ENCODE measurements around the gene NHEJ1.

The NHEJ1 gene

DNA sequence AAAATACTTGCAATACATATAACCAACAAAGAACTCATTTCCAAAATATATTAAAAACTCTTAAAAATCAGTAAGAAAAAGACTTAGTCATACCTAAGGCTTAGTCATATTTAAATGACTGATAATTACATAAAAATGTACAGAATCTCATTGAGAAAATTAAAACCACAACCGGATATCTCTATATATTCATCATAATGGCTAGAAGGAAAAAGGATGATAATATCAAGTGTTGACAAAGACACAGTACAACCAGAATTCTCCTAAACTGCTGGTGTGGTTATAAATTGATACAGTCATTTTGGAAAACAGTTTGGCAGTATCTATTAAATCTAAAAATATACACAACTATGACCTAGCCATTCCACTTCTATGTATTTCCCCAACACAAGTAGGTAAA is 72.8 kb downstream of the NHEJ1 start:
- no peak for DNase-seq (ENCODE audit: low read depth in 2 of 2)

DNA sequence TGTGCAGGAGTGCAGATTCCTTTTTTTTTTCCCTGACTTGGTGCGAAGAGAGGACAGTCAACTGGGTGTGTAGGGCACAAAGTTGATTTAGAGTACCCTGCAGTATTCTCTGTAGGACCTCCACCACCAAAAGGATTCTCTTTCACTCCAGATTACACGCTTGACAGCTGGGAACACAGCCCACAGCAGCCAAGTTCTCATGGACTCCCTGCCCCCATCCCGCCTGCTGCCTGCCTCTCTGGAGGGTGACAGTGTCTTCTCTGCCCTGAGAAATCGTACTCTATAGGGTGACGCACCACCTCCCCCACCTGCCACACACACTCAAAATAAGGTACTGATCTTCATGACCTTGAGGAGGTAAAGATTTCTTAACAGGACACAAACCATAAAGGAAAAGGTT is 73.3 kb downstream of the NHEJ1 start:
- no peak for DNase-seq (ENCODE audit: low read depth in 2 of 2)

DNA sequence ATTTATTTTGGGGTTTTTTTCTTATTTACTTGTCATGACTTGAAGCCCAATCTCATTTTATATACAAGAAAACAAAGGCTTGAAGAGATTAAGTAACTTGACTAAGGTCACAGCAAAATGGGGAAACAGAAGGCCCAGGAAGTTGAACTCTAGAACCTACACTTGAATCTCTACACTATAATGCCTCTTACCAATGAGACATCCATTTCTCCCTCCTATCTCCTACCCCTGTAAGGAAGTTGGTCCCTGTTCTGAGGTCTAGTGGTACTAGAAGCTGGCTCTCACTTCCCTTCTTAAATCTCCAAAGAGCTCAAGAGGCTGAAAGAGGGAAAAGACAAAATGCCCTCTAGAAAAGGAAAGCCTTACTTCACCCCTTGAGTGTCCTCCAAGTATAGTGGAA is 74.4 kb downstream of the NHEJ1 start:
- no peak for DNase-seq (ENCODE audit: low read depth in 2 of 2)

DNA sequence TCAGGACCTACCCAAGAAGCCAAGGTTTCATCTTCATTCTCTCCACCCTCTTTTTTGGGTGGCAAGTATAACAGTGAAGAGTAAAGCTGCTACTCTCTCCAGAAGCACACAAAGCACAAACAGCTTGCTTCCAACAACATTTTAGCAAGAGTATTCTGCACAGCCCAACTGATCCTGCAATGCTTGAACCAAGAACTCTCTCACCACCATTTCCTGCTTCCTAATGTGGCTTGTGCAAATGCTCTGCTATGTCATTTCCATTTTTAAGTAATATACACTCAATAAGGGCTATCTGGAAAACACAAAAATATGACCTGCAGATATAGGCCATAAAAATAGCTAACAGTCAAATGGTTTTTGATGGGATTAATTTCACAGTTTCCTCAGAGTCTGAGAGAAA is 75.8 kb downstream of the NHEJ1 start:
- DNase-seq (ENCODE audit: low read depth in 2 of 2) = no peak

DNA sequence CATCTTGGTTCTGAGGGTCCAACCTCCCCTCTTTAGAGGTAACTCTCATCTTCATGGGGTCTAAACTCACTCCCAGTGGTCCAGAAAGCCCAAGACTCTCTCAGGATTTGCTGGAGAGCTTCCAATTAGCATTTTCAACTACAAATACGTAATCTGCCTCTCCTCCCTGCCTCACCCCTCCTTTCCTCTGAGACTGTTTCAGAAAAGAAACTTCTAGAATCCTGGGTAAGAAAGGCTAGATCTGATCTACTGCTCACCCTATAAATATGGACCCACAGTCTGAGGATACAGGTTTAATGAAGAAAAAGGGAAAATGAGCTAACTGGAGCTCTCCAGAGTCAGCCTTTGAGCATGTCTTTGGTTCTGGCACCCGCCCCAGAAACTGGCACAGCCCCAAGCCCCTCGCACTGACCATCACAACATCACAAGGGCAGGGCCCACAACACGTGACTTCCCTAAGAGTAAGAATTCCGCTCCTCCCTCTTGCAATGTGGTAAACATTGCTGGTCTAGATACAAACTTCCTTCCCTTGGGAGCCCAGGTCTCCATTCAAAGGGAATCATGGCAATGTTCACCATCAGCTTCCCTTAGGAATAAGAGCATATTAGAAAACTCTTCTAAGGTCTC is 78.2 kb downstream of the NHEJ1 start:
- DNase-seq (ENCODE audit: low read depth in 2 of 2) = no peak

DNA sequence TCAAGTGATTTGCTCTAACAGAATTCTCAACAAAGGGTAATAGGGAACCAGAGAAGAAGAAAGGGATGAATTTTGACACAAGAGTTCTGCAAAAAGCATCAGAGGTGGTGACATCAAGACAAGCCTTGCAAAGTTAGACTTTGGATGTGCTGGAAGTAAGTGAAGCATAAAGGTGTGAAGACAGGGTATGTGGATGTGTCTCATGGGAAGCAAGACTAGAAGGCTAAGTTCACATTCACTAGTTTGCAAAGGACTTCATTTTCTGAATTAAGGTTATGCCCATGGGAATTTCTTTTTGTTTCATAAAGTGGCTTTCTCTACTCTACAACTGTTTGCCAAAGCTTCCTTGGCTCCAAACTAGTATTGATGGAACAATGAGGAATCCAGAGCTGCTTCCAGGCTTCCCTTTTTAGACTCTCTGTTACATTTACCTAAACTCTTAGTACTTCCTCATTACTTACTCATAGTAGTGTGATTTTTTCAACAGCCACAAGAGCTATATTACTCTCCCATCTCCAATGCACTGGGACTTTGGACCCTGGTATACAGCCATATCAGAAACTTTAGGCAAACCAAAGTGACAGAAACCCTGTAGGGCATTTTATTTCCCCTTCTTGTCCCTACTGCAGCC is 78.8 kb downstream of the NHEJ1 start:
- no peak for DNase-seq (ENCODE audit: low read depth in 2 of 2)

DNA sequence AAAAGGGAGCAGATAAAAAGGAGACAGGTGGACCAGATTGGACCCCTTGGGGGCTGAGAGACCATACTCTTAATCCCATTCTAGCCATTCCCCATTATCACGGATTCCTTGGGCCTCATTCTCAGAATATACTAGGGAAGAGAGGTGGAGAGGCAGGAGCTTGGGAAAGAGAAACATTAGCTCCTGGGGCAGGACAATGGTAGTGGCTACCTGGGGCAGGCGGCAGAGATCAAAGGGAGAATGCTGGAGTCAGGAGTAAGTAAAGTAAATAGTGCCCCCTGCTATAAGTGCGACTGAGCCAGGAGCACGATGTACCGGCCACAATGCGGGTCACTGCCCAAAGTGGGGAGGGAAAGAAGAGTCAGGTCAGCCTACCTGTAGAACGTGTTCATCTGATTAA is 79.5 kb downstream of the NHEJ1 start:
- no peak for DNase-seq (ENCODE audit: low read depth in 2 of 2)

DNA sequence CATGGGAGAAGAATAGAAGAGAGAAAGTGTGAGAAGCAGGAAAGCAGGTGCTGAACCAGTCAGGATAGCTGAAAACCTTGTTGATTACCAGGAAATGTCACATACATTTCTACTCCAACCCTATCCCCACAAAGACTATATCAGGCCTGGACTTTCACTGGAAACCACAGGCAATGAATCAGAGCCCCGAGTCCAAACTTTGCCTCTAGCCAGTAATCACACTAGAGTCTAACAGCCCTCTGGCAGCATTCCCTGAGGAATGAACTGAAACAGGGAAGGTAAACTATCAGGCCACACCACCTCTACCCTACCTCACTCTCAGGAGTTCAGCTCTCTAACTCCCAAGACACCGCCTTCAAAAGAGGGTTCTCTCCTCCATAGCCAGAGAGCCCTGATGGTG is 81.2 kb downstream of the NHEJ1 start:
- no peak for DNase-seq (ENCODE audit: low read depth in 2 of 2)

DNA sequence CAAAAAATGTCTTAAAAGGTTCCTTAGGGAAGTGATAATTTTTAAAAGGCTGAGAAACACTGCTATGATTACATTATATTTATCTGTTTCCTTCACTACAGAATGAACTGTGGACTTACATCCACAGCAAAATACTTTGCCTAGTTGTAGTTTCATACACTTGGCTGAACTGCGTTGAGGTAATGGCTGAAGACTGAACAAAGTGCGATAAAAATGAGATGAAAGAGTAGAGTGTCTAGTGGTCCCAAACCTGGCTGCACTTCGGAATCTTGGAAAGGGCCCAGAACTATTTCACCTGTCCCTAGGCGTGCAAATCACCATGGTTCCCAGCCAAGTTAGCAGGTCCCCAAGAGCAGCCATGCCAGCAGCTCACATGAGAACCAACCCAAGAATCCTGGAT is 81.7 kb downstream of the NHEJ1 start:
- no peak for DNase-seq (ENCODE audit: low read depth in 2 of 2)

DNA sequence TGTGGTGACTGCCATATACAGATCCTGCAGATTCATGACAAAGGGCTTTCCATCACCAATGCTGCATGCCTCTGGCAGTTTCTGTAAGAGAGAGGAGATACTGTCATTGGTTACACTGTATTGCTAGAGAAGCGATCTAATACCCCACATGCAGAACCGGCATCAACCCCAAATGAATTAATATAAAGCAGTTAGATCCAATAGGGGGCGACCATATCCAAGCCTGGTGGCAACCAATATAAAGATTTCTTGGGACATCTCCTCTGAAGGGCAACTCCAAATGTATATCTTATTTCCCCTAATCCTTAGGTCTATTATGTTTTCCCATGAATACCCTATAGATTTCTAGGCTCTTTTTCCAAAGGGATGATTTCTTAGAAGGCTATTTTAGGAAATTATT is 82.5 kb downstream of the NHEJ1 start:
- DNase-seq (ENCODE audit: low read depth in 2 of 2) = no peak

DNA sequence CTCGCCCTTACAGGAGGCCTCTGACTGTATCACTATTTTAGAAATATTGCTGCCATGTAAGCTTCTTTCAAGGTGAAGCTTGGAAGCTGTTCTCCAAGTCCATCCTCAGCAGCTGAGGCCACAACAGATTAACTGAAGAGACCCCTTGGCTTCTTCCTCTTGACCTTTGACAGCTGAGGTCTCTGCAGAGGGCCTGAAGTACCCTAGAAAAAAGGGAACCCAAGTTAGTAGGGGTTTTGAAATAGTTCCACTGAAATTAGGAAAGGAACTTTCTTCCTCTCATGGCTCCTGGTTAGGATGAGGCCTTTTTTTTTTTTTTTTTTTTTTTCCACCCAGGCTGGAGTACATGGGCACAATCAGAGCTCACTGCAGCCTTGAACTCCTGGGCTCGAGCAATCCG is 84.4 kb downstream of the NHEJ1 start:
- no peak for DNase-seq (ENCODE audit: low read depth in 2 of 2)

DNA sequence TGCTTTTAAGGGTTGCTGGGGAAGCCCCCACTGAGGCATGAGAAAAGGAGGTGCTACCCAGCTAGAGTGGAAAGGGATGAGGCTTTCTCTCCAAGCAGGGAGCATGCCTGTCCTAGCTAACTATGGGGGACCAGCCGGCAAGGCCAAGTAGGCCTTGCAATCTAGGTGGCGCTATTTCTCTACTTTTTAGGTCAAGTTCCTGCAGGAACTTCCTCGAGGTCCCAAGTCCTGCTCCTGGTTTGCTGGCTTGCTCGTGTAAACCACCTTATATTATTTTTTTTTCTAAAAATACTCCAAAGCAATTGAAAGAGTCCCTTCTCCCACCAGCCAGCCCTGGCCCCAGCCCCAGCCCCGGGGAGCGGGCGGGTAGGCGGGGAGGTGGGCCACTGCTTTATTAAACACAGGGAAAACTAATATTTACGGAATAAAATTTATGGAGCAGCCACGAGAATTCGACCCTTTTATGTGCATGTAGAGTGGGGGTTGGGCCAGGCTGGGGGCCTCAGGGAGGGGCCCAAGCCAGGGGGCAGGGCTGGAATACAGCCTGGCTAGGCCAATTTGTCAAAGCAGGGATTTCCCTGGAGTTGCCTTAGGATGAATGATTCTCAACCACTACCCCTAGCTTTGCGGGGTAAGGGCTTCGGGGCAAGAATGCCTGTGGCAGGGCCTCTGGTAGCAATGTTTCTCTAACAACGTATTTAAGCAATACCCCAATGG is 87.0 kb downstream of the NHEJ1 start:
- DNase-seq (ENCODE audit: low read depth in 2 of 2) = no peak

DNA sequence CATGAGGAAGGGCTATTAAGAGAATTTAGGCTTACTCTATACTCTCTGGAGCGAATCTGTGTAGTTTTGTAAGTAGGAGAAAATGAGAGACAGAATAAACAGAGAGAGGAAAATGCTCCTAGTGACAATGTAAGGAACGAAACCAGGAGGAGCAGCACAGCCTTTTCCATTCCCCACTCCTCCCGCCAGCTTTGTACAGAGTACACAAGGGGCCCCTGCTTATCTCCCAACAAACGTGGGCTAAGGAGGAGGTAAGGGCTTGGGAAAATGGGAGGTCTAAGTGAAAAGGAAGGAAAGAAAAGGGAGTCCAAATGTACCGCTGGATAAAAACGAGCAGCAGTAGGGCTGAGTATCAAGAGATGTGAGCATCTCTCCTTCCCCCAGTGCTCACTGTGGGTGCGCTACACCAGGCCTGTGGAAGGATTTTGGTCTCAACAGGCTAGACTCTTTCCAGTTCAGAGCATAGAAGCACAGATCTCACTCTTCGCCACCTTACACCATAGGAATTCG is 87.8 kb downstream of the NHEJ1 start:
- DNase-seq (ENCODE audit: low read depth in 2 of 2) = no peak

DNA sequence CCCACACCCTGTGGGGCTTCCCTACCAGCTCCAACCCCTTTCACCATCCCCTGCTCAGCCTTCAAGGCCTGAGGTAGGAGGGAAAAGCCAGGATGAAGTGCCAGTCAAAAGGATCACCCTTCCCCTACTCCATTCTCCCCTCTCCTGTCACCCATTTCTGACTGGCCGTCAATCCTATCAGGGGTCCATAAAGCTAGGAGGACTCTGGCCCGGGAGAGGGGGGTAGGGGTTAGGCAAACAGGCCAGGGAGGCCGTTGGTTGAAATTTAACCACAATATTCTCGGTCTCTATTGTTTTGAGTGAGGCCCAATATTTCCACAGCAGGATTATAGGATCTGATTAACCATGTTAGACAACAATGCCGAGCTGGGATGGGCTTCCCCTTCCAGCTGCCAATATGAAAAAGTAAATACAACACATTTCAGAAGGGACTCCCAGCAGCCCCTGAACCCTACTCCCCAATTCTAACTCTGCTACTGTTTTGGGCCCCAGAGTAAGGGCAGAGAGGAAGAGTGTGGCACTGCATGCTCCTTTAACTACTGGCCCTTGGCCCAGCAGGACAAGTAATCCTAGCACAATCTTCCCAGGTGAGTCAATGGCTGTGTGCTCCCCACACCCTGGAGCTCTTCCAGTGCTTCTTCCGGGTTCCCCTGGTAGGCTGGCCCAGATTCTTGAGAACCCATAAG is 89.3 kb downstream of the NHEJ1 start:
- no peak for DNase-seq (ENCODE audit: low read depth in 2 of 2)

DNA sequence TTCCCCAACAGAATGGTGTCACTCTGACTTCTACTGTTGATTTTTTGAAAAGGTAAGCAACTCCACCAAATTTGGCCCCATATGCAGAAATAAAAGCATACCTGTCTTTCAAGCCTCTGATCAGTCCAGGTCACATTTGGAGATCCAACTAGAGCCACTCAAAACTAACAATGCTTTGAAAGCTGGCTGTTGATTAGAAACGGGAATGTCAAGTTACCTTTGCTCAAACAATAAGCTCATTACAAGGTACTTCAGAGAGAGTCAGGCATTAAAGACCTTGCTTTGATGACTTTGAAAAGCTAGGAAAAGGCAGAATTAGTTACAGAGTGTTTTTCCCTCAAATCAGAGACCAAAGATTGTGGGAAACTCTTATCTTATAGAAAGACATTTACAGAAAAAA is 95.1 kb downstream of the NHEJ1 start:
- no peak for DNase-seq (ENCODE audit: low read depth in 2 of 2)

DNA sequence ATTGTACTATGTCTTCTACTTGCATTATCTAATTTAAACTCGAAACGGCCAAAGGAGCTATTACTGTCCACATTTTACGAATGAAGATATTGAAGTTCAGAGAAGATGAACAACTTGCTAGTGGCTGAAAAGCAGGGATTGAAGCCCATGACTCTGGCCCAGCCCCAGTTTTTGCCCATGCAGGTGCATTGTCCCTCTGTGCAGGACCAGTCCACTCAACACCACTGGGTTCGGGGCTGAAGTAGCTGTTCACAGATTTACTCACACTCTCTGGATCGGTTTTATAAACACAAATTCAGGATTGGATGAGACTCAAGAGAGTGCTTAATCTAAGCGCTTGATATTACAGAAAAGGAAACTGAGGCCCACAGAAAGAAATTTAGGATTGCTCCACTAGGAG is 98.5 kb downstream of the NHEJ1 start:
- no peak for DNase-seq (ENCODE audit: low read depth in 2 of 2)

DNA sequence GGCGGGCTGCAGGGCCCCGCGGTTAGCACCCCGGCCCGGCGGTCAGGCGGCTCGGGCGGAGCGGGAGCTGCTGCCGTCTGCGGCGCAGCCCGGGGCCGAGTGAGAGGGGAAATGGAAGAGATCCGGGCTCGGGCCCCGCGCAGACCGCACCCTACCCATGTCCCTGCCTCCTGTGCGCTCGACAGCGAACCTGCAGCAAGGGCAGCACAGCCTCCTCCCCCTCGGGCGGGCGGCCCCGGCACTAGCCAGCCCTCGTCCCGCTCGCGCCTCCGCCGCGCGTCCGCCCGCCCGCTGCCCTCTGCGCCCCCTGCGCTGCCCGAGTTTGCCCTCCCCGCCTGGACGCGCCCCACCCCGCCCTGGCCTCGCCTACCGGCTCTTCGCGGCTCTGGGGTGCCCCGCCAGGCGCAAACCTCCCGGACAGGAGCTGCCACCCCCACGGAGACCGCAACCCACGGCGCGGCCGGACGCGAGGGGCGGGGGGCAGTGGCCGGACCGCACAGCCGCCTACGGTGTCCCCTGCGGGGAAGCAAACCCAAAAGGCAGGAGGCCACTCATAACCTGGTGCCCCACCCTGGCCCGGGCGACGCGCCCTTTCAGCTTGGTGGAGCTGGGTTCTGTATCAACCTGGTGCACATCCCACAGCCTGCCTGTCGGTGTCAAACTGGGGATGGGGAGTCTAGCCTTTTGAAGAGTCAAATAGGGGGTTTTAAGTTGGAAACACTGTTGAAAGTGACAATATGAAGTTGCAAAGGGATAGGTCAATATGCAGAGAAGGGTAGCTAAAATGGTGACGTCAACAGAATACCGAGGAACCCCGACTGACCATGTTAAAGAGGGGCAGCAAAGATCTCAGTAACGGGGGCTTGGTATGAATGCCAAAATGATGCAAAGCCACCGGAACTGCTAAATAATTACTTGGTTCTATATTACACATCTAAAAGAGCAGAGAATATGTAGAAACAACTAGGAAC is 99.5 kb downstream of the NHEJ1 start, which contains the start of gene IHH:
Gene IHH (minus strand): TSS at position 101 of the 971 bp plus-strand sequence. CDS start 454 bp downstream, outside the sequence.
- DNase-seq (ENCODE audit: low read depth in 2 of 2) = no peak

DNA sequence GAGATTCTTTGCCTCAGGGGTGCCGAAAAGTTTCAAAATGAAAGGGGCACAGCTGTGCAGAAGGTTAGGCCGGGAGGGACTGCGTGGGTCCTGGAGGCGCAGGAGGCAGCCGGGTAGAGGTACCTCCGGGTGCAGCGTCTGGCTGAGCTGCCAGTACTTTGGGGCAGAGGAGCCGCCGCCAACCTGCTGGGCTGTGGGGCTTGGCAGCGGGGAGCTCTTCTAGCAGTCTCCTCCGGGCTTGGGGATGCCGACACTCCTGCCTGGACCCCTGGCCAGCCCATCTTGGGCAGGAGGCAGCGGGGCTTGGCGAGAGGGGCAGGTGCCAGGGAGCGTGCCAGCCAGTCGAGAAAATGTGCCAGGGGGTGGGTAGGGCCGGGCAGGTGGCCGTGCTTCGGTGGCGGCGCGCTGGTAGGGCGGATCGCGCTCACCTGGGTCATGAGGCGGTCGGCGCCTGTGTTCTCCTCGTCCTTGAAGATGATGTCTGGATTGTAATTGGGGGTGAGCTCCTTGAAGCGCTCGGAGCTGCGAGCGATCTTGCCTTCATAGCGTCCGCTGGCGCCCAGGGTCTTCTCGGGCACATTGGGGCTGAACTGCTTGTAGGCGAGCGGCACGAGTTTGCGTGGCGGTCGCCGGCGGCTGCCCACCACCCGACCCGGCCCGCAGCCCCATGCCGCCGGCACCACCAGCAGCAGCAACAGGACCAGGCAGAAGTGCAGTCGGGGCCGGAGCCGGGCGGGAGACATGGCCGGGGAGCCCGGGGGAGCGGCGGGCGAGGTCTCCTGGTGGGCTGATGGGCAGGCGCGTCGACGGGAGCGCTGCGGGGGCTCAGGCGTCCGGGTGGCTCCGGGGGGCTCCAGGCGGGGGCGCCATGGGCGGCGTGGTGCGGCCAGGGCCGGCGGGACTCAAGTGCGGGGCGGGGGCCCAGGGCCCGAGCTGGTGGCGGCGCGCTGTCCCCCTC is 100.6 kb downstream of the NHEJ1 start:
- DNase-seq (ENCODE audit: low read depth in 2 of 2) = no peak

DNA sequence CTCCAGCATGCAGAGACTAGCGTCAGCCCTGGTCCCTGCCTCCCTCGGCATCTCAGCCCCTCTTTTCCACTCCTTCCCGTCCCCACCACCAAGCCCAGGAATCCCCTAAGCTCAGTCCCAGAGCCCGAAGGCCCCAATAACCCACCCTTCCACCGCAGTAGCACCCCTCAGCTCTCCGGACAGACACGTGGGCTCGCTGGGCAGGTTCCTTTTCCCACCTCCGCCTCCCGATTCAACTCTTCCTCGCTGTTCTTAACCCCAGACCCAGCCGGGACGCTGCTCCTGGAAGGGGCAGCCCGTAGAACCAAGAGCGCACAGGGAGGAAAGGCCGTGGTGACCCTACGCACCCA is 101.3 kb downstream of the NHEJ1 start:
- DNase-seq (ENCODE audit: low read depth in 2 of 2) = no peak
